HTERT RPE-1 (cell line): ENCODE results near the gene SLC25A41.
"Not testable (repeated sequence)": the region's sequence is repeated elsewhere in the genome, so short reads cannot be mapped to it uniquely, and the experiment has no call there.

Experiments
- in situ Hi-C: fragments of 300-500 bp; cut with MboI; formaldehyde crosslinking; loops from 4 replicates; pipeline ENCODE4 v1.14.3; 2020; ENCODE audit warnings: low sequenced_read_pairs

SLC25A41 gene

GRCh38 chr19:6412447-6413091 lies 21.0 kb downstream of the SLC25A41 start:
- in situ Hi-C loops: no loop called here

GRCh38 chr19:6412061-6412446 lies 21.5 kb downstream of the SLC25A41 start:
- in situ Hi-C loops: no loop called here

GRCh38 chr19:6409346-6409745 lies 24.2 kb downstream of the SLC25A41 start:
- in situ Hi-C loops: no loop called here

- in situ Hi-C loops: no loop called here
Observed at GRCh38 chr19:6406401-6406800, 27.2 kb downstream of the SLC25A41 start.

DNA sequence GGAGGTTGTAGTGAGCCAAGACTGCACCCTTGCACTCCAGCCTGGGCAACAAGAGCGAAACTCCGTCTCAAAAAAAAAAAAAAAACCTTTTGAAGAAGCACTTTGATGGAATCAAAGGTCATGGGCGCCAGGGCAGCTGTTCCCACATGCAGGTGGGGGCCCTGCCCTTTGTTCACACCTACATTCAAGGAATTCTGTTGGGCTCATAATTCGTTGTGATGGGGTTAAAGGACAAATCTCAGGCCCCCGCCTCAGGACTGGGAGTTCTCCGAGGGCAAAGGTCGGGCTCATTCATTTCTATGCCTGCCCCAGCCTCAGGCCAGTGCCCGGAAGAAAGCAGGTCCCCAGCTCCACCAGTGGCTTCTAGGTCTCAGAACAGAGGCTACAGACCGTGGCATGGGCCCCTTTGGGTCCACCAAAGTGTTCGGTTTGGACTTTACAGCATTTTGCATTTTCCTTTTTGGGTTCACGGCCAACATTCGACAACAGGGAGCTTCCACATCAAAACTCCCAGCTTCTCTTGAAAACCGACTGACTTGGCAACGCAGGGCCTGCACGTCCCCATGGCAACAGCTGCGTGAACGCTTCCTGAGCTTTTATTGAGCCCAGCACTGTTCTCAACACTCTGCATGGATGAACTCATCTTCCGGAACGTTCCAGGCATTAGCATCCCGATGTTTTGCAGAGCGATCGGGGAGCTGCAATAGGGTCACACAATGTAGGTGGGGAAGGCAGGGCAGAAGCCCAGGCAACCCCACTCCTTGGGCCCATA lies 30.5 kb downstream of the SLC25A41 start:
- in situ Hi-C loops: no loop called here

DNA sequence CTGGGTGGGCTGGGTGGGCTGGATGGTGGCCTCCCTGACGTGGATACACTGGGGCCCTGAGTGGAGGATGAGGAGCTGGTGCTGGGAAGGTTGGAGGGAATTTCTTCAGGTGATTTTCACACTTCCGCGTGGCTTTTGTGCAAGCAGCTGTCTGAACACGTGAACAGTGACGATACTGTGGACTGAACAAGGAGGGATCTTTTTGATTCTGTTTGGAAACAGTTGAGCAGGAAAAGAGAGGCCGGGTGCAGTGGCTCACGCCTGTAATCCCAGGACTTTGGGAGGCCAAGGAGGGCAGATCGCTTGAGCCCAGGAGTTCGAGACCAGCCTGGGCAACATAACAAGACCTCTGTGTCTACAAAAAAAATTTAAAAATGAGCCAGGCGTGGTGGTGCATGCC lies 31.5 kb downstream of the SLC25A41 start:
- in situ Hi-C loops: no loop called here

DNA sequence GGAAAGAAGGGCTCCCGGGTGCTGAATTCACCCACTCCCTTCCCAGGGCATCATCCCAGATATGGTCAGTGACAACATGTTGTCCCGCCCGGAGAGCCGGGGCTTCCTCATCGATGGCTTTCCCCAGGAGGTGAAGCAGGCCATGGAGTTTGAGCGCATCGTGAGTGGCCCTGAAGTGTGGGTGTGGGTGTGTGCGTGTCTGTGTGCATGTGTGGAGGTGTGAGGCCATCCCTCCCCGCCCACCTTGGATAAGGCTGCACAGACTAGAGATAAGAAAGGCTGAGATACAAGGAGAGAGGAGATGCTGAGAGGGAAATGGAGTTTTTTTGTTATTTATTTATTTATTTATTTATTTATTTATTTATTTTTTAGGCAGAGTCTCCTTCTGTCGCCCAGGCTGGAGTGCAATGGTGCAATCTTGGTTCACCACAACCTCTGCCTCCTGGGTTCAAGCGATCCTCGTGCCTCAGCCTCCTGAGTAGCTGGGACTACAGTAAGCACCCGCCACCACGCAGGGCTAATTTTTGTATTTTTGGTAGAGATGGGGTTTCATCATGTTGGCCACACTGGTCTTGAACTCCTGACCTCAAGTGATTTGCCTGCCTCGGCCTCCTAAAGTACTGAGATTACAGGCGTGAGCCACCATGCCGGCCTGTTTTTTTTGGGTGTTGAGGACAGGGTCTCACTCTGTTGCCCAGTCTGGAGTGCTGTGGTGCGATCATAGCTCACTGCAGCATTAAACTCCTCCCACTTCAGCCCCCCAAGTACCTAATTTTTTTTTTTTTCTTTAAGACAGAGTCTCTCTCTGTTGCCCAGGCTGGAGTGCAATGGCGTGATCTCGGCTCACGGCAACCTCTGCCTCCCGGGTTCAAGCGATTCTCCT lies 33.3 kb downstream of the SLC25A41 start:
- in situ Hi-C loops: not testable (repeated sequence)

- in situ Hi-C loops: no loop called here
Observed at GRCh38 chr19:6396305-6396704, 37.3 kb downstream of the SLC25A41 start.

- in situ Hi-C loops: no loop called here
Observed at GRCh38 chr19:6394831-6395230, 38.7 kb downstream of the SLC25A41 start.

- in situ Hi-C loops: no loop called here
Observed at GRCh38 chr19:6393983-6394412, 39.6 kb downstream of the SLC25A41 start.

DNA sequence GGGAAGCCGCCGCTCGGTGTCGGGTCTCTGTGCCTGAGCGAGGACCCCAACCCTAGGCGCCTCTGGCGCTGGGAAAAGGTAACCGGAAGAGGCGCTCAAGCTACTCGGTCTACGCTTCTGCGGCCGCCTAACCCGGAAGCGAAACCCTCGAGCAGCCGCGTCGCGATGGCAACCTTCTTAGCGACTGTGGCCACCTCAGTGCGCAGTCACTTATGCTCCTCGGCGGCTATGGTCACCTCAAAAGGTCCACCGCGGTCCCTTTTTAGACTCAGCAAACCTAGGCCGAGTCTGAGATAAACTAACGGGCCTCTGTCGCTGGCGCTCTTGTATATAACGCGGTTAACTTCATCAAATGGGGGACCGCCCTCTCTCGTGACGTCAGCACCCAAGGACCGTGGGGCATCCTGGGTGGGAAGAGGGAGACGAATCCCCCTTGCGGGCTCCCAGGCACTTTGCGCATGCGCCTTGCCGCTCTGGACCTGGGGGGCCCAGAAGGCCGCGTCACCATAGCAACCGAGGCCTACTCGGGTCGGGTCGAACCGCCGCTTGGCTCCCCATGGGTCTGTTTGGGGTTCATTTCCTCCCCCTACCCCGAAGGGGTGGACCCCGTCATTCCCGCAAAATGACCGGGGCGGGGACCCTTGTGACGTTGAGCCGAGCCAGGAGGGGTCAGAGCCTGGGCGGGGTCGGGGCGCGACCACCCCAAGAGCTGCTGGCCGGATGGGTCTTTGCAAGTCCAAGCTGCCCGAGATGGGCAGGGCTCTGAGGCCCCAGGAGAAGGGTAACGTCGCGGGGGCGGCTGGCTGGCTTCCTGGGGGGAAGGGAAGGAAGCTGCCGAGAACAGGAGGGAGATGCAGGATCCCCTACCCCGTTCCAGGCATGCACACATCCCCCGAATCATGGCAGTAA lies 40.2 kb downstream of the SLC25A41 start, which contains the start of gene GTF2F1:
Gene GTF2F1 (minus strand): TSS at position 91 of the 909 bp plus-strand sequence. CDS start 169 bp downstream, outside the sequence.
- in situ Hi-C loops: no loop called here

DNA sequence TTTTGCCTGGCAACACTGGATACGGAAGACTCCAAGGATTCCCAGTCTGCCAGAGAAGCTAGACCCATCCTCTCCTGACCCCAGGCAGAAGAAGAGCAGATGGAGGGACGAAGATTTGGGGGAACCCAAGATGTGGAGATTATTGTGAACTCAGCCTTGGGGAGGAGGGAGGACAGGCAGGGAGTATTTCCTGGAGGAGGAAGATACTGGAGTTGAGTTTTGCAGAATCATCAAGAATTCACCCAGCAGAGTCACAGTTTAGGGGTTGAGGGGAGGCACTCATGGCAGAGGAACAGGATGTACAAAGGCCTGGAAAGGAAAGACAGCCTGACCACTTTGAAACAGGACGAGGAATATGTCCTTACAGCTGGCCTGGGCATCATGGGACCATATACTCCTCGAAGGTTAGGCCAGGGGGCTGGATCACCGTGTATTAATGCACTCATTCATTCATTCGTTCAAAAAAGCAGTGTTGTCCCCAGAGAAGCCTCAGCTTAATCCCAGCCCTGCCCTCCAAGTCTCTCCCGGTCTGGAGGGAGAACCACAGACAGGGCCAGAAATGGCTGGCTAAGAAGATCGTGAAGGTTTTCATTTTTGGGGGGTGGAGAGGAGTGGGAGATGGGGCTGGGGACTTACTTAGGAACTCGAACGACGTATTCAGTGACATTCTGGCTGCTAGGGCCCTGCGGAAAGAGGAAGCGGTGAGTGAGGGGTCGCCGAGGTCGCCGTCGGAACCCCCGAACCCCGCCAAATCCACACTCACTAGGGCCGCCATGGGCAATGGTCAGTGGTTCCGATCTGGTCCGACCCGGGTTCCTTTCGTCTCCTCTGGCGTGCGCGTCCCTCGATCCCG lies 41.1 kb downstream of the SLC25A41 start:
- in situ Hi-C loops: no loop called here

- in situ Hi-C loops: no loop called here
Observed at GRCh38 chr19:6387372-6387771, 46.2 kb downstream of the SLC25A41 start.

GRCh38 chr19:6384381-6384780 lies 49.2 kb downstream of the SLC25A41 start:
- in situ Hi-C loops: no loop called here

DNA sequence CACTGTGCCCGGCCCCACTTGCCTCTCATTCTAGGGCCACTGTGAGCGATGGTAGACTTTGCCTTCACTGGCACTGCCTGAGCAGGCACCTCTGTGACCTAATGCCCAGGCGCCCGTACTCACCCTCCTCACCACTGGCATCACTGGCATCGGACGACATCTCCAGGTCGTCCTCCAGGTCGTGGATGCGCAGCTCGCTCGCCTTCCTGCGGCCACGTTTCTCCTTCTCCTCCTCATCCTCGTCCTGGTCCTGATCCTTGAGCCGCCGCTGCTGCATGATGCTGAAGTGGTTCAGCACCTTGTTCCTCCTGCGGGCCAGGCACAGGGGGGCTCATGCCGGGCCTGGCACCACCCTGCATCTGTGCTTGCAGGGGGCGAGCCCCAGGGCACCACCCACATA lies 50.4 kb downstream of the SLC25A41 start:
- in situ Hi-C loops: no loop called here

- in situ Hi-C loops: no loop called here
Observed at GRCh38 chr19:6381030-6381750, 52.4 kb downstream of the SLC25A41 start.

GRCh38 chr19:6379744-6380143 lies 53.8 kb downstream of the SLC25A41 start:
- in situ Hi-C loops: no loop called here

- in situ Hi-C loops: no loop called here
Observed at GRCh38 chr19:6378486-6378885, 55.1 kb downstream of the SLC25A41 start.

DNA sequence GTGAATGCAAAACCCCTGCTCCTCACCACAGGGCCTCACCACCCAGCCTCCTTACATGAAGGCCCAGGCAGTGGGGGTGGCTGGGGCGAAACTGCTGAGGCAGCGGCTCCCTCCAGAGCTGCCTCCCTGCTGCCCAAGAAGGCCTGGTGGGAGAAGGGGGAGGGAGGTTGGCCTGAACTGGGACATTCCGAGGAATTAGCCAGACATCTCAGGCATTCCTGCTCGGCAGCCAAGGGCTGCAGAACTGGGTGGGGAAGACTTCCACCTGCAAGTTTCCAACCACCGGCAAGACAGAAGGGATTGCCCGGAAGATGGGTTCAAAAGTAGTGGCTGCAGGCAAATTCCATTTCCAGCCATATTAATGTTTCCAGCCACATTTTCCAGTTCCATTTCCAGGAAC lies 55.5 kb downstream of the SLC25A41 start:
- in situ Hi-C loops: no loop called here
